Stimulated activated CD8-positive, alpha-beta memory T cell treated with anti-CD3 and anti-CD28 coated beads, Interleukin-15, amount 100 ng/mL, for 24 hours (primary cell): ENCODE results near the gene ELAPOR1.

ENCODE experiments used
- DNase-seq: peaks from one replicate; pipeline ENCODE4 v3.0.0-alpha.2; 2020; ENCODE audit warnings: low read depth

The ELAPOR1 gene

GRCh38 chr1:109113590-109114341 is at the start of gene ELAPOR1:
TSS of gene ELAPOR1 (plus strand) at chr1:109114115. CDS start at chr1:109114184, 69 bp downstream.
- DNase-seq, result peak; percentile 40

- no peak for DNase-seq
These were observed 48.8 kb upstream of the ELAPOR1 start for GRCh38 chr1:109065137-109065536.

- DNase-seq, result no peak
These were observed 46.0 kb upstream of the ELAPOR1 start for GRCh38 chr1:109067883-109068282.

- DNase-seq, result no peak
These were observed 44.6 kb upstream of the ELAPOR1 start for GRCh38 chr1:109069294-109069693.

GRCh38 chr1:109075531-109076490 is 38.1 kb upstream of the ELAPOR1 start, which contains the start of gene TAF13:
TSS of gene TAF13 (minus strand) at chr1:109076003. CDS start at chr1:109075947, 56 bp downstream.
- DNase-seq, result peak; percentile 80

- DNase-seq, result no peak
These were observed 35.6 kb upstream of the ELAPOR1 start for GRCh38 chr1:109078317-109078716.

GRCh38 chr1:109079240-109079622 is 34.7 kb upstream of the ELAPOR1 start:
- no peak for DNase-seq

- DNase-seq, result no peak
These were observed 33.4 kb upstream of the ELAPOR1 start for GRCh38 chr1:109080441-109081082.

GRCh38 chr1:109083501-109083900 is 30.4 kb upstream of the ELAPOR1 start:
- no peak for DNase-seq

GRCh38 chr1:109083923-109084322 is 30.0 kb upstream of the ELAPOR1 start:
- DNase-seq, result no peak

GRCh38 chr1:109084563-109085517 is 29.1 kb upstream of the ELAPOR1 start:
- no peak for DNase-seq

- DNase-seq, result no peak
These were observed 24.5 kb upstream of the ELAPOR1 start for GRCh38 chr1:109089242-109090015.

GRCh38 chr1:109090196-109091077 is 23.5 kb upstream of the ELAPOR1 start, which contains the start of gene TMEM167B:
TSS of gene TMEM167B (plus strand) at chr1:109090764. CDS start at chr1:109090873, 109 bp downstream.
- peak; percentile 57 for DNase-seq

GRCh38 chr1:109091078-109091838 is 22.7 kb upstream of the ELAPOR1 start:
- DNase-seq, result no peak

GRCh38 chr1:109091839-109092193 is 22.1 kb upstream of the ELAPOR1 start:
- DNase-seq, result no peak

GRCh38 chr1:109094377-109094803 is 19.5 kb upstream of the ELAPOR1 start:
- DNase-seq, result no peak

GRCh38 chr1:109094871-109095270 is 19.0 kb upstream of the ELAPOR1 start:
- DNase-seq, result no peak

- DNase-seq, result no peak
These were observed 18.3 kb upstream of the ELAPOR1 start for GRCh38 chr1:109095631-109096030.
